GM21723 (cell line): Measurements from ENCODE around the gene S100A10.

Experiments
- ATAC-seq: cut with Tn5 transposase; IDR thresholded peaks from one replicate; pipeline ENCODE4 v1.9.1; 2021; ENCODE audit warnings: mild to moderate bottlenecking, moderate library complexity; ENCODE audit not compliant: unreplicated experiment

Gene S100A10

GRCh38 chr1:151993734-151994496 lies at the start of gene S100A10:
TSS of gene S100A10 (minus strand) at chr1:151993859. CDS start at chr1:151986230, 7,629 bp downstream.
- no peak for ATAC-seq

GRCh38 chr1:152042030-152042429 lies 48.4 kb upstream of the S100A10 start:
- ATAC-seq, result no peak

- no peak for ATAC-seq
Measured at GRCh38 chr1:152039886-152040285, 46.2 kb upstream of the S100A10 start.

GRCh38 chr1:152039461-152039860 lies 45.8 kb upstream of the S100A10 start:
- ATAC-seq, result no peak

- ATAC-seq, result no peak
Measured at GRCh38 chr1:152038871-152039270, 45.2 kb upstream of the S100A10 start.

- ATAC-seq, result peak; percentile 51
Measured at GRCh38 chr1:152036267-152037216, 42.9 kb upstream of the S100A10 start, which contains the start of gene S100A11. TSS of gene S100A11 (minus strand) at chr1:152037004. CDS start at chr1:152036915, 89 bp downstream.

GRCh38 chr1:152035539-152036266 lies 42.0 kb upstream of the S100A10 start:
- no peak for ATAC-seq

GRCh38 chr1:152034654-152035538 lies 41.2 kb upstream of the S100A10 start:
- ATAC-seq, result peak; percentile 56

GRCh38 chr1:152034324-152034653 lies 40.6 kb upstream of the S100A10 start:
- peak; percentile 8 for ATAC-seq

GRCh38 chr1:152029929-152030211 lies 36.2 kb upstream of the S100A10 start:
- ATAC-seq, result no peak

GRCh38 chr1:152029144-152029928 lies 35.7 kb upstream of the S100A10 start:
- no peak for ATAC-seq

GRCh38 chr1:152026895-152027294 lies 33.2 kb upstream of the S100A10 start:
- ATAC-seq, result no peak

GRCh38 chr1:152024223-152024622 lies 30.6 kb upstream of the S100A10 start:
- no peak for ATAC-seq

GRCh38 chr1:152023221-152023620 lies 29.6 kb upstream of the S100A10 start:
- ATAC-seq, result no peak

GRCh38 chr1:152022474-152022873 lies 28.8 kb upstream of the S100A10 start:
- ATAC-seq, result no peak

GRCh38 chr1:152021569-152021968 lies 27.9 kb upstream of the S100A10 start:
- no peak for ATAC-seq

- ATAC-seq, result no peak
Measured at GRCh38 chr1:152020849-152021248, 27.2 kb upstream of the S100A10 start.

- no peak for ATAC-seq
Measured at GRCh38 chr1:152018537-152018936, 24.9 kb upstream of the S100A10 start.

GRCh38 chr1:152015766-152016165 lies 22.1 kb upstream of the S100A10 start:
- ATAC-seq, result no peak

GRCh38 chr1:152014943-152015342 lies 21.3 kb upstream of the S100A10 start:
- ATAC-seq, result no peak
